Inflammatory macrophage (primary cell): ENCODE measurements around the gene FHL2.

Experiments used
- DNase-seq, 2 donors: peaks; one replicate each; pipeline ENCODE4 v3.0.0-alpha.2; 2020 to 2022

Gene FHL2

DNA sequence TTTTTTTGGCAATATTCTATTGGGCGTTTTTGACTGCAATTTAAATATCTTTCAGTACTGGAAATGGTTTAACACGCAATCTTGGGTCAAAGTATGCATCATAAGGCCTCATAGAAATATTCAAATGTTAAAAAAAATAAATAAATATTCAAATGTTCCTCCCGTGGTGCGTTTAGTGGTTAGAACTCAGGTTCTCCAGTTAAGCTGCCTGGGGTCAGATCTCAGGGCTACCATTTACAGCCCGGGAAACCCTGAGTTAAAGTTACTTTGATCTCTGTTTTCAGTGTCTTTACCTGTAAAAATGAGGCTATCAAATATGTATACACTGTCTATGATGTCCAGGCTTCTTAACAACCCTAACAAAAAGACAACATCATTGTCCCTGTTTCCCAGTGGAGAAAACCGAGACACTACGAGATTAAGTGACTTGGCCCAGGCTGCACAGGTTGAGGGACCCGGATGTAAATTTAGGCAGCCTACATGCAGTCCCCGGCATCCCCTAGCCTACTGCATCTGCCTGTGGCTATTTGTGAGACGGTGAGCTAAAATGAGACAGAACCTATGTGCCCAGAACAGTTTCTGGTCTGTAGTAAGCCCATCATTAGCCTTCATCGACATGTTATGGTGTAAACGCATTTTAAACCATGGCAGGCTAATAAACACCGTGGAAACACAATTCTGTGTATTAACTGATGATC is 1.7 kb downstream of the FHL2 start:
- no peak for DNase-seq

- DNase-seq, result no peak
Measured at GRCh38 chr2:105396254-105397024, 2.4 kb downstream of the FHL2 start.

GRCh38 chr2:105395691-105396090 is 3.2 kb downstream of the FHL2 start:
- no peak for DNase-seq

- DNase-seq, result no peak
Measured at GRCh38 chr2:105394951-105395611, 3.8 kb downstream of the FHL2 start.

GRCh38 chr2:105393373-105394055 is 5.3 kb downstream of the FHL2 start:
- no peak for DNase-seq

- no peak for DNase-seq
Measured at GRCh38 chr2:105391763-105392662, 6.8 kb downstream of the FHL2 start.

- DNase-seq, result no peak
Measured at GRCh38 chr2:105391058-105391627, 7.7 kb downstream of the FHL2 start.

DNA sequence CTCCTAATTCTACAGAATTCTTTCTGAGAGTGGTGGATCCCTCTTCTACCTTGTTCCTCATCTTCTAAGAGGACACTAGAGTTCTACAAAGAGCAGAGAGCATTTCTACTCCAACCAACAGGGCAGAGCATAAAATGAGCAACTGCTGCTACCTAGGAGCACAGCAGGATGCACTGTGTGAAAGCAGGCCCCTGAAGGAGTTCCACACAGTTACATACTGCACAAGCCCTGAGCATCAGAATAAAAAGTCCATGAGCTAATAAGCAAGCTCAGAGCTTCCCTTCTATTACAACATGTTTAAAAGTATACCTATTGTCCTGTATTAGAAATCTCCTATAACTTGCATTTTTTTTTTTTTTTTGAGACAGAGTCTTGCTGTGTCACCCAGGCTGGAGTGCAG is 8.4 kb downstream of the FHL2 start:
- no peak for DNase-seq

GRCh38 chr2:105388971-105389381 is 9.9 kb downstream of the FHL2 start:
- no peak for DNase-seq

GRCh38 chr2:105387225-105387624 is 11.6 kb downstream of the FHL2 start:
- DNase-seq, result peak in 1 of 2 donors; percentile 27

- DNase-seq, result no peak
Measured at GRCh38 chr2:105385731-105386540, 12.9 kb downstream of the FHL2 start.

GRCh38 chr2:105384861-105385260 is 14.0 kb downstream of the FHL2 start:
- no peak for DNase-seq

- DNase-seq, result no peak
Measured at GRCh38 chr2:105384216-105384615, 14.6 kb downstream of the FHL2 start.

- peak; percentile 50 to 74 for DNase-seq
Measured at GRCh38 chr2:105383432-105384166, 15.3 kb downstream of the FHL2 start.

GRCh38 chr2:105382177-105382576 is 16.7 kb downstream of the FHL2 start:
- no peak for DNase-seq

DNA sequence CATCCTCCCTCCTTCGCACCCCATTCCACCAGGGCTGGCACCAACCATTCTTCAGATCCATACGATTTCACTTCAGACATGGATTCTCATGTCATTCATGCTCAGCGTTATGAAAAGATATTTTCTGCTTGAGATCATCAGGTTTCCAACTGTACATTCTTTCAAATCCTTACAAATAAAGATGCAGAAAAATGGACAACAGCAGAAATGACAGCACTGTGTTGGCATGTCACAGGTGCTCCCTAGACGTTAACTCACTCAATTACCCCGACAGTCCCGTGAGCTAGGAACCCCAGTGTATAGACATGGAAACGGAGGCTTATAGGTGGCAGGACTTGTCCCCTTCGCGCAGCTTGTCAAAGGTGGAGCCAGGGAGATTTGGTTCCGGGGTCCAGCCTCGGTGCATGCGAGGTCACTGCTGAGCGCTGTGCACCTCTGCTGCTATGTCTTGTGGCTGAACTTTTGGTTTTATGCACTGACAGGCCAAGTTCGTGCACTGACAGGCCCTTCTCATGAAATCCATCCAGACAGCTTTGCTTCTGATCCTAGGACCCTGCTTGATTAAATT is 17.7 kb downstream of the FHL2 start:
- no peak for DNase-seq

DNA sequence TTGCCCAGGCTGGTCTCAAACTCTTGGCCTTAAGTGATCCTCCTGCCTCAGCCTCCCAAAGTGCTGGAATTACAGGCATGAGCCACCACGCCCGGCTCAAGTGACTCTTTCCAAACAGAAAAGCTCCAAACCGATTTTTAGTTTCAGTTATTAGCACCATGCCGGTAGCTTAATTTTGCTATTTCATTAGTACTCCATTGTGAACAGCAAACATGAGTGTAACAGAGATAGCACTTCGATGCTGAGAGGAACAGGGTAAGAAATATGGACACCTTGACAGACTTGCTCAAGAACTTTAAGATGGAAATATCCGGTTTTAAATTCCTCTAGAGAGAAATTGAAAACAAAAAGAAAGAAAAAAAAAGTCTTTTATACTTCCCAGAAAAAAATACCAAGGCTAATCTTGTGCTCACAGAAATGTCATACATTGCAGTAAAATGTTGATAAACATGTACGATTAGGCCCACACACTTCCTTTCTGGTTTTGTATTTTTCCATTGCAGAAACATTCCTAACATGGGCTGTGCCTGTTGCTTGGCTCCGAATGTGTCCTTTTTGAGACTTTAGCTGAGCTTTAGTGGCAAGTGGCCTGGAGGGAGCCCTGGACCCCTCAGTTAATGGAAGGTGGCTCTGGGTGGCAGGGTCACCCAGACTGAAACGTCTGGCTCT is 18.3 kb downstream of the FHL2 start:
- DNase-seq, result no peak

DNA sequence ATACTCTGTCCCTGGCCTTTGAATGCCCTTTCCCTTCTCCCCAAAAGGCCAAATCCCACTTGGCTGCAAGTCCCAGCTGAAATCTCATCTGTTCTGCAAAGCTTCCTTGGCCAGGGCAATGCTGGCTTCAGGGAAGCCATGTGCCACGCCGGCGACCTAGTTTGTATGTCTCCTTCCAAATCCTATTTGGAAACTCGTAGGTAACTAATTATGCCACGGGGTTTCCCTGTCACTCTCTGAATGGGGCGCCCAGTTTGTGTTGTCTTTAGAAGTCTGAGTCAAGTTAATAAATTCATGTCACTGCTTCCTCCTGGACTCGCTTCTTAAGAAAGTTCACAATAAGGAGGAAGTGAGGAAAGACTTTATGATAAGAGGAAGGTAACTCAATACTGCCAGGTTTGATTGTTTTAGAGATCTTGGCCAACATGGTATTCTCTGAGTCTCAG is 19.1 kb downstream of the FHL2 start:
- DNase-seq, result peak; percentile 27 to 44

GRCh38 chr2:105378921-105379383 is 19.9 kb downstream of the FHL2 start:
- DNase-seq, result no peak
